SK-N-MC (cell line): ENCODE results near the gene YPEL5.
A peak's percentile ranks its signal among the peaks of the same experiment; 100 is the strongest.

ENCODE experiments used
- DNase-seq: peaks from one replicate; pipeline ENCODE4 v3.0.0-alpha.2; 2011; ENCODE audit warnings: low read depth, low spot score
- H3K27ac ChIP-seq: fragments of 200-600 bp; sonication (generic); 2 replicates; pipeline ENCODE4 v1.5.1; 2016; ENCODE audit warnings: mixed run types
- H3K36me3 ChIP-seq: fragments of 200-600 bp; sonication (generic); 2 replicates; pipeline ENCODE4 v1.6.1; 2017; ENCODE audit warnings: antibody characterized with exemption, low read length, mixed read lengths; ENCODE audit not compliant: insufficient read depth
- H3K4me3 ChIP-seq: fragments of 200-600 bp; sonication (generic); 2 replicates; pipeline ENCODE4 v1.5.1; 2016
- H3K9ac ChIP-seq: fragments of 200-600 bp; sonication (generic); 2 replicates; pipeline ENCODE4 v1.8.0; 2017; ENCODE audit warnings: mixed run types, mixed read lengths; ENCODE audit not compliant: insufficient read length
- H3K9me3 ChIP-seq: fragments of 200-600 bp; sonication (generic); 2 replicates; pipeline ENCODE4 v1.6.1; 2017; ENCODE audit warnings: low read depth, mild to moderate bottlenecking, antibody characterized with exemption, low read length, moderate library complexity, mixed read lengths
- EZH2 ChIP-seq: fragments of 200-600 bp; sonication (generic); IDR thresholded peaks from one replicate; pipeline ENCODE4 v1.6.1; 2017; ENCODE audit warnings: antibody characterized with exemption
- FOXP2 ChIP-seq: optimal IDR thresholded peaks from 2 replicates; pipeline ENCODE3; 2011; ENCODE audit warnings: mild to moderate bottlenecking, moderate library complexity; ENCODE audit not compliant: insufficient read depth; ENCODE audit errors: extremely low read length, control extremely low read depth
- POLR2AphosphoS5 ChIP-seq: IDR thresholded peaks from 2 replicates; pipeline ENCODE4 v1.6.1; 2012; ENCODE audit warnings: mild to moderate bottlenecking, low read depth, low read length, borderline replicate concordance

Gene YPEL5

GRCh38 chr2:30188292-30188691, 41.5 kb downstream of the YPEL5 start:
- H3K36me3 ChIP-seq, result no peaks in the 10 kb centered on the region
- no peak overlapping the region for H3K4me3 ChIP-seq
- H3K9me3 ChIP-seq, result no peaks in the 10 kb centered on the region
- no peak overlapping the region for H3K9ac ChIP-seq
- DNase-seq, result no peak
- no peak overlapping the region for H3K27ac ChIP-seq
- TF ChIP-seq FOXP2 (no peak), EZH2 (no peak), POLR2AphosphoS5 (no peak)

GRCh38 chr2:30190637-30191036, 43.8 kb downstream of the YPEL5 start:
- no peak for DNase-seq
- Histone ChIP-seq H3K27ac (no peak overlapping the region), H3K9me3 (no peaks in the 10 kb centered on the region), H3K36me3 (no peaks in the 10 kb centered on the region), H3K9ac (no peak overlapping the region), H3K4me3 (no peak overlapping the region)
- TF ChIP-seq POLR2AphosphoS5 (no peak), FOXP2 (no peak), EZH2 (no peak)

GRCh38 chr2:30191107-30191506, 44.3 kb downstream of the YPEL5 start:
- Histone ChIP-seq H3K4me3 (no peak overlapping the region), H3K9ac (no peak overlapping the region), H3K36me3 (no peaks in the 10 kb centered on the region), H3K9me3 (no peaks in the 10 kb centered on the region), H3K27ac (no peak overlapping the region)
- no peak for DNase-seq
- TF ChIP-seq FOXP2 (no peak), POLR2AphosphoS5 (no peak), EZH2 (no peak)

GRCh38 chr2:30191819-30192271, 45.0 kb downstream of the YPEL5 start:
- H3K4me3 ChIP-seq, result no peak overlapping the region
- H3K9ac ChIP-seq, result no peak overlapping the region
- TF ChIP-seq POLR2AphosphoS5 (no peak), EZH2 (no peak), FOXP2 (no peak)
- no peak for DNase-seq
- H3K27ac ChIP-seq, result no peak overlapping the region
- no peaks in the 10 kb centered on the region for H3K36me3 ChIP-seq
- H3K9me3 ChIP-seq, result no peaks in the 10 kb centered on the region

- Histone ChIP-seq H3K9me3 (no peaks in the 10 kb centered on the region), H3K9ac (no peak overlapping the region), H3K27ac (no peak overlapping the region), H3K36me3 (no peaks in the 10 kb centered on the region), H3K4me3 (no peak overlapping the region)
- TF ChIP-seq FOXP2 (no peak), EZH2 (no peak), POLR2AphosphoS5 (no peak)
- DNase-seq, result no peak
Observed at GRCh38 chr2:30192314-30192713, 45.5 kb downstream of the YPEL5 start.

GRCh38 chr2:30193104-30193681, 46.4 kb downstream of the YPEL5 start:
- Histone ChIP-seq H3K9me3 (no peaks in the 10 kb centered on the region), H3K4me3 (no peak overlapping the region), H3K9ac (peak overlapping the region; percentile 0), H3K36me3 (no peaks in the 10 kb centered on the region), H3K27ac (no peak overlapping the region)
- TF ChIP-seq EZH2 (no peak), FOXP2 (no peak), POLR2AphosphoS5 (no peak)
- no peak for DNase-seq

GRCh38 chr2:30194421-30194820, 47.6 kb downstream of the YPEL5 start:
- Histone ChIP-seq H3K36me3 (no peaks in the 10 kb centered on the region), H3K27ac (no peak overlapping the region), H3K9me3 (no peaks in the 10 kb centered on the region), H3K4me3 (no peak overlapping the region), H3K9ac (no peak overlapping the region)
- DNase-seq, result no peak
- TF ChIP-seq FOXP2, result no peak
- TF ChIP-seq POLR2AphosphoS5, result no peak
- TF ChIP-seq EZH2, result no peak

GRCh38 chr2:30195016-30195415, 48.2 kb downstream of the YPEL5 start:
- H3K27ac ChIP-seq, result no peak overlapping the region
- H3K9ac ChIP-seq, result no peak overlapping the region
- no peak for DNase-seq
- no peak for TF ChIP-seq POLR2AphosphoS5
- no peak for TF ChIP-seq FOXP2
- TF ChIP-seq EZH2, result no peak
- H3K9me3 ChIP-seq, result no peaks in the 10 kb centered on the region
- no peak overlapping the region for H3K4me3 ChIP-seq
- H3K36me3 ChIP-seq, result no peaks in the 10 kb centered on the region

- TF ChIP-seq POLR2AphosphoS5, result no peak
- TF ChIP-seq EZH2, result no peak
- TF ChIP-seq FOXP2, result no peak
- no peak overlapping the region for H3K27ac ChIP-seq
- H3K9me3 ChIP-seq, result no peaks in the 10 kb centered on the region
- no peak overlapping the region for H3K4me3 ChIP-seq
- no peak overlapping the region for H3K9ac ChIP-seq
- DNase-seq, result no peak
- H3K36me3 ChIP-seq, result no peaks in the 10 kb centered on the region
Observed at GRCh38 chr2:30197570-30198192, 50.9 kb downstream of the YPEL5 start.
